Activated CD4-positive, alpha-beta T cell treated with anti-CD3 and anti-CD28 coated beads, Interleukin-2, amount 50 U/mL, for 16 hours (primary cell): Measurements from ENCODE around the gene HTR3A.
"Not testable (repeated sequence)": the region's sequence is repeated elsewhere in the genome, so short reads cannot be mapped to it uniquely, and the experiment has no call there.

Source experiments
- DNase-seq: peaks from one replicate; pipeline ENCODE4 v3.0.0-alpha.2; 2020

The HTR3A gene

GRCh38 chr11:113974741-113975470 is at the start of gene HTR3A:
TSS of gene HTR3A (plus strand) at chr11:113975108. CDS start at chr11:113975326, 218 bp downstream.
- no peak for DNase-seq

DNA sequence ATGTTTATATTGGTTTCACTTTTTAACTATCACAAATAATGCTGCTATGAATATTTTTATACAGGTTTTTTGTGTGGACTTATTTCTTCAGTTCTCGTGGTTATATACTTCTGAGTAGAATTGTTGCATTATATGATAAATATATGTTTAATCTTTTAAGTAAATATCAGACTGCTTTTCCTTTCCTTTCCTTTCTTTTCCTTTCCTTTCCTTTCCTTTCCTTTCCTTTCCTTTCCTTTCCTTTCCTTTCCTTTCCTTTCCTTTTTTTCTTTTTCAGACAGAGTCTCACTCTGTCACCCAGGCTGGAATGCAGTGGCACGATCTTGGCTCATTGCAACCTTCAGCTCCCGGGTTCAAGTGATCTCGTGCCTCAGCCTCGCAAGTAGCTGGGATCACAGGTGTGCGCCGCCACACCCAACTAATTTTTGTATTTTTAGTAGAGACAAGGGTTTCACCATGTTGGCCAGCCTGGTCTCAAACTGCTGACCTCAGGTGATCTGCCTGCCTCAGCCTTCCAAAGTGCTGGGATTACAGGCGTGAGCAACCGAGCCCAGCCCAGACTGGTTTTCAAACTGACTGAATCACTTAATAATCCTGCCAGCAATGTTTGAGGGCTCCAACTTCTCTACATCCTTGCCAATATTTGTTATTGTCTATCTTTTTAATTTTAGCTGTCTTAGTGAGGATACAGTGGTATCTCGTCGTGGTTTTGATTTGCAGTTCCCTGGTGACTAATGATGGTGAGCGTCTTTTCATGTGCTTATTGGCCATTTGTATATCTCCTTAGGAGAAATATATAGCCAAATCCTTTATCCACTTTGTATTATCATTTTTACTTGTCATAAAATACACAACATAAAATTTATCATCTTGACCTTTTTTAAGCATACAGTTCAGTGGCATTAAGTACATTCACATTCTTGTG is 48.4 kb upstream of the HTR3A start:
- DNase-seq: no peak

GRCh38 chr11:113928311-113928710 is 46.6 kb upstream of the HTR3A start:
- DNase-seq: no peak

GRCh38 chr11:113932788-113933187 is 42.1 kb upstream of the HTR3A start:
- no peak for DNase-seq

DNA sequence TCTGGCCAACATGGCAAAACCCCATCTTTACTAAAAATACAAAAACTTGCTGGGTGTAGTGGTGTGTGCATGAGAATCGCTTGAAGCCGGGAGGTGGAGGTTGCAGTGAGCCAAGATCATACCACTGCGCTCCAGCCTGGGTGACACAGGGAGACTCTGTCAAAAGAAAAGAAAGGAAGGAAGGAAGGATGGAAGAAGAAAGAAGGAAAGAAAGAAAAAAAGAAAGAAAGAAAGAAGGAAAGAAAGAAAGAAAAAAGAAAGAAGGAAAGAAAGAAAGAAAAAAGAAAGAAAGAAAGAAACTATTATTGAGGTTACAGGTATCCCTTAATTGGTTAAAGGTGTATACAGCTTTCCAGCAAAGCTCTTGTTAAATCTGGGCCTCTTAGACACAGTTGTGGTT is 40.7 kb upstream of the HTR3A start:
- not testable (repeated sequence) for DNase-seq

- no peak for DNase-seq
Observed at GRCh38 chr11:113934761-113935160, 40.1 kb upstream of the HTR3A start.

- DNase-seq: no peak
Observed at GRCh38 chr11:113935858-113936257, 39.0 kb upstream of the HTR3A start.

DNA sequence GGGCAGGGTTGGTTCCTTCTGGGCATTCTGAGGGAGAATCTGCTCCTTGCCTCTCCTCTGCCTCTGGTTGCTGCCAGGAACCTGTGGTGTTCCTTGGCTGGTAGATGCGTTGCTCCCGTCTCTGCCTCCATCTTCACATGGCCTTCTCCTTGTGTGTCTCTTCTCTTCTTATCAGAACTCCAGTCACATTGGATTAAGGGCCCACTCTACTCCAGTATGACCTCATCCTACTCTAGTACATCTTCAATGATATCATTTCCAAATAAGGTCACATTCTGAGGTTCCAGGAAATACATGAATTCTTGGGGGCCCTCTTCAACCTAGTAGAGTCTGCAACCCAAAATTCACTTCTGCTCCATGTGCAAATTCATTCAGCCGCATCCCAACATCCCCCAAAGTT is 37.0 kb upstream of the HTR3A start:
- DNase-seq: no peak

DNA sequence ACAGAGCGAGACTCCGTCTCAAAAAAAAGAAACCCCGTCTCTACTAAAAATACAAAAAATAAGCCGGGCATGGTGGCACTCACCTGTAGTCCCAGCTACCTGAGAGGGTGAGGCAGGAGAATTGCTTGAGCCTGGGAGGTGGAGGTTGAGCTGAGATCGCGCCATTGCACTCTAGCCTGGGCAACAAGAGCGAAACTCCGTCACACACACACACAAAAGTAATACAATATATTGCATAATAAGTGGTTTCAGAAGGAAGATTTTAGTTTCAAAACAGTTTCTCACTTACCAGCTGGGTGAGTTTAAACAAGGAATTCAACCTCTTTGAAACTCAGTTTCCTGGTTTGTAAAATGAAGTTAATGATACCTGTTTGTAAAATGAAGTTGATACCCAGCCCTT is 32.7 kb upstream of the HTR3A start:
- DNase-seq: no peak

DNA sequence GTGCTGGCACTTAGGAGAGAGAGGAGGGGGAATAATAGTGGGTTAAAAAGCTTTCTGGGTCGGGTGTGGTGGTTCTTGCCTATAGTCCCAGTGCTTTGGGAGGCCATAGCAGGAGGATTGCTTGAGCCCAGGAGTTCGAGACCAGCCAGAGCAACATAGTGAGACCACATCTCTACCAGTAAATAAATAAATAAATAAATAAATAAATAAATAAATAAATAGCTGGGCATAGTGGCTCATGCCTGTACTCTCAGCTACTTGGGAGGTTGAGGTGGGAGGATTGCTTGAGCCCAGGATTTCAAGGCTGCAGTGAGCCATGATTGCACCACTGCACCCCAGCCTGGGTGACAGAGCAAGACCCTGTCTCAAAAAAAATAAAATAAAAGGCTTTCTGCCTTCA is 28.7 kb upstream of the HTR3A start:
- DNase-seq: not testable (repeated sequence)

- no peak for DNase-seq
Observed at GRCh38 chr11:113947994-113948393, 26.9 kb upstream of the HTR3A start.

DNA sequence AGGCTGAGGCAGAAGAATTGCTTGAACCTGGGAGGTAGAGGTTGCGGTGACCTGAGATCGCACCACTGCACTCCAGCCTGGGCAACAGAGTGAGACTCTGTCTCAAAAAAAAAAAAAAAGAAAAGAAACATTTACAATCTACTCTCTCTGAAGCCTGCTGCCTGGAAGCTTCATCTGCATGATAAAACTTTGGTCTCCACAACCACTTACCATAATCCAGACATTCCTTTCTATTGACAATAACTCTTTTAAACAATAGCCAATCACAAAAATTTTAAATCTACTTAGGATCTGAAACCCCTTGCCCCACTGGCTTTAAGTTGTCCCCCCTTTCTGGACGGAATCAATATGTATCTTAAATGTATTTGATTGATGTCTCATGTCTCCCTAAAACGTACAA is 25.0 kb upstream of the HTR3A start:
- DNase-seq: no peak

DNA sequence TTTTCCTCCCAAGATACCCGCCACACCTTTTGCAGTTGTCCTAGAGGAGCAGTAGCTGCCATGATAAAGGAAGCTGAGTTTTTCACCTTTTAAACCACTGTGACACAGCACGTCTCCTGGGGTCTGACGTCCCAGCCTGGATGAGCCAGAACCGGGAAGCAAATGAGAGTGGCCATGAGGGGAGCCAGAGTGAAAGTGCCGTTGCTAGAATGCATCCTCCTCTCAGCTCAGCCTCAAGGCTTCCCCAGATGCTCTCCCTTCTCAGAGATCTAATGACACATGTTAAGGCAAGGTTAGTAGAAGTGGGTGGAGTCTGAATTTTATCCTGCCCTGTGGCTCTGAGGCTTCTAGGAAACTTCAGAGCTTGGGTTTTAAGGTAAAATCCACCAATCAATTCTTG is 23.4 kb upstream of the HTR3A start:
- no peak for DNase-seq

- no peak for DNase-seq
Observed at GRCh38 chr11:113952070-113952469, 22.8 kb upstream of the HTR3A start.

GRCh38 chr11:113952588-113952987 is 22.3 kb upstream of the HTR3A start:
- DNase-seq: no peak

- DNase-seq: no peak
Observed at GRCh38 chr11:113954235-113954634, 20.7 kb upstream of the HTR3A start.

GRCh38 chr11:113956986-113957385 is 17.9 kb upstream of the HTR3A start:
- DNase-seq: no peak

DNA sequence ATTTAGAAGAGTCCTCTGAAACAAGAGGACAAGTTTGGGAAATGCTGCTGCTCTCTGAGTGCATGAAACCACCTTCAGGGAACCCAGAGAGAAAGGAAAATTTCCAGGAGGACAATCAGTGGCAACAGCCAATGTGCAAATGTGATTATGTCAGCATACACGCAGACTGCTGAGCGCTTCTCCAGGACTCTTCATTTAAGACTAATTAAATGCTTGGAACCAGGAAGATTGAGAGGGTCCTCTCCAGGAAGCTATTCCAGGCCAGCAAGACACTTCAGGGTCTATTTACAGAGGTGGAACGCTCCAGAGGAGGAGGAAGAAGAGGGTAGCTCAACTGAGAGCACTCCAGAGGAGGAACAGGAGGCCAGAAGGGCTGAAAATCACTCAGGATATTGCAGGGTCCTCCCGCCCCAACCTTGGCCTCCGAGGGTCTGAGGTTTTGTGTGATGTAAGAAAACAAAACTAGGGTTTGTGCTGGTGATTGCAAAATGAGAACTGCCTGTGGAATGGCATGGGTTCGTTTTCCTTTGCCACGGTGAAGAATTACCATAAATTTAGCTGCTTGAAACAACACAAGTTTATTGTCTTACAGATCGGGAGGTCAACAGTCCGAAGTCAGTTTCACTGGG is 14.1 kb upstream of the HTR3A start:
- DNase-seq: no peak

DNA sequence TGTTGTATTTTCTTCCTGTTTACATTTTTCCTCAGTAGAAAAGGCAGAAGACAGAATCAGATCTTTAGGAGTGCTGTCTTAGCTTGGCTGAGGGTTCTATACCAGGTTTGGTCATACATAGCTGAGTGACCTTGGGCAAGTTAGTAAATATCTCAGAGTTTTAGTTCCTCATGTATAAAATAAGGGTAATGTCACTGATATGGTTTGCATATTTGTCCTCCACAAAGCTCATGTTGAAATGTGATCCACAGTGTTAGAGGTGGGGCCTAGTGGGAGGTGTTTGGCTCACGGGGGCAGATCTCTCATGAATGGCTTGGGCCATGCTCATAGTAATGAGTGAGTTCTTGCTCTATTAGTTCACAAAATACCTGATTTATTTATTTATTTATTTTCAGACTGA is 7.5 kb upstream of the HTR3A start:
- DNase-seq: no peak

DNA sequence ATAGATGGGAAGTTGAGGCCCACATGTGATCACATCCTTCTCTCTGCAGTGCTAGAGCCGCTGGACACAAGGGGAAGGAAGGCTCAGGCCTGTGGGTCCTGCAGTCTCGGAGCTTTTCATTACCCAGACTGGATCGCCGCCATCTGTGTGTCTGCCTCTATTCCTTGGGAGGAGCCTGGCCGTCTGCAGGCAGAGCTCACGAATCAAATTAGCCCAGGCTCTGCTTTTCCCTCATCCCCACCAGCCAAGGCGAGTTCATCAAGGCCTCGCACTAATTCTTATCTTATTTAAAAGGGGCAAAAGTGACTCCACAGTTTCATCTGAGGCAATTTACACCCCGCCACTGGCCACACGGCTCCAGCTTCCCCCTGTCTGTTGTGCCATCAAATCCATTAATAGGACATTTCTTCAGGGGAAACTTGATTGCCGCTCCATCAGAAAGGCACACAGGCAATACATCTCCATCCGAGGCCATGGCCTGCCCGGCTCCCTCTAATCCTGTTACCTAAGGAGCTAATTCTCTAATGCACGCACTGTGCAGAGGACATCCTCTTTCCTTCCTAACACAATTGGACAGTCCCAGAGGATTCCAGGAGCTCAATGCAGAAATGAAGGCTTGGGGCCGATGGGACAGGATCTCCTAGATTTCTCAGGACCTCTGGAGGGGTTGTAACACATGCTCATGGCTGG is 3.3 kb upstream of the HTR3A start:
- no peak for DNase-seq

DNA sequence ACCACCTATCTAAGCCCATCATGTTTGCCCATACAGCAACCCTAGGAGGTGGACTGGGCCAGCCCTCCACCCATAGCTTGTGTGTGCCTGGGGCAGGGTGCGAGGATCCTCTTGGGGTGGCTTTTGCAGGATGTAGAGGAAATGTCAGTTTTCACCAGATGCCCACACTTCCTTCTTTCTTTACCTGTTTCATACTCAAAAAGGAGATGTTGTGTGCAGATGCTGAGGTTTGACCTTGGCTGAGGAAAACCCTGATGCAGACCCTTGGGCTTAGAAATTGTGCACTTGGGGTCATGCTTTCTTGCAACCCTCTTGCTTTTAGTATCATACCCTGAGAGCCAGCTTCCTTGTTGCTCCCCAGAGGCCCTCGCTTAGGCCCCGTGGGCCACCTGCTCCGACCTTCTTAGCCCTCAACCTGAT is 2.2 kb downstream of the HTR3A start:
- DNase-seq: no peak

DNA sequence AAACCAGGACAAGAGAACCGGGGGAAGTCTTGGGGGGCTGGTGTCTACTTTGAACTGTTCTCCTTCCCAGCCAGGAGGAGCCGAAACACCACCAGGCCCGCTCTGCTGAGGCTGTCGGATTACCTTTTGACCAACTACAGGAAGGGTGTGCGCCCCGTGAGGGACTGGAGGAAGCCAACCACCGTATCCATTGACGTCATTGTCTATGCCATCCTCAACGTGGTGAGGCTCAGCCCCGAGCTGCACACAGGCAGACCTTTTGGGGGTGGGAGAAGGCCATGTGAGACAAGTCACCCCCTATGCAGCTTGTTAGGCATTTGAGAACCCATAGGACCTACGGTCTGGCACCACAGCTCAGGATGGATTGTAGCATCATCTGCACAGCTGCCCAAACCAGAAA is 2.8 kb downstream of the HTR3A start:
- DNase-seq: no peak

GRCh38 chr11:113979431-113979830 is 4.5 kb downstream of the HTR3A start:
- DNase-seq: no peak
